ENCODE measurements around the gene MT1E.
"Not testable (repeated sequence)": the region's sequence is repeated elsewhere in the genome, so short reads cannot be mapped to it uniquely, and the experiment has no call there.

Gene MT1E

DNA sequence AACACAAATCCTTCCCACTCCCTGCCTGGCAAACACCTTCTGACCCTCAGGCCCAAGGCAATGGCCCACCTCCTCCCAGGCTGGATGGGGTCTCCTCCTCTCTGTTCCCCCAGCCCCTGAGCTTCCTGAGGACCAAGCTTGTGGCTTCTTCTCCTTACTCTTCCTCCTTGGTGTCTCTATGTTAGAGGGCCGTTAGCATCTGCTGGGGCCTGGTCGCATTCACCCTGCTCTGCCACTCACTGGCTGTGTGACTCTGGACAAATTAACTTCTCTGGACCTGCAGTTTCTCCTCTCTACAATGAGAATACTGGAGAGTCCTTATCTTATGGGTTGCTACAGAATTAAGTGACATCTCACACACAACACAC lies 17.9 kb upstream of the MT1E start:
- DNase-seq: no peak

- DNase-seq: peak; percentile 92
Measured at GRCh38 chr16:56608043-56608875, 17.3 kb upstream of the MT1E start, which contains the start of gene MT2A. MT2A (plus strand) TSS chr16:56608584; CDS start chr16:56608656, 72 bp downstream.

DNA sequence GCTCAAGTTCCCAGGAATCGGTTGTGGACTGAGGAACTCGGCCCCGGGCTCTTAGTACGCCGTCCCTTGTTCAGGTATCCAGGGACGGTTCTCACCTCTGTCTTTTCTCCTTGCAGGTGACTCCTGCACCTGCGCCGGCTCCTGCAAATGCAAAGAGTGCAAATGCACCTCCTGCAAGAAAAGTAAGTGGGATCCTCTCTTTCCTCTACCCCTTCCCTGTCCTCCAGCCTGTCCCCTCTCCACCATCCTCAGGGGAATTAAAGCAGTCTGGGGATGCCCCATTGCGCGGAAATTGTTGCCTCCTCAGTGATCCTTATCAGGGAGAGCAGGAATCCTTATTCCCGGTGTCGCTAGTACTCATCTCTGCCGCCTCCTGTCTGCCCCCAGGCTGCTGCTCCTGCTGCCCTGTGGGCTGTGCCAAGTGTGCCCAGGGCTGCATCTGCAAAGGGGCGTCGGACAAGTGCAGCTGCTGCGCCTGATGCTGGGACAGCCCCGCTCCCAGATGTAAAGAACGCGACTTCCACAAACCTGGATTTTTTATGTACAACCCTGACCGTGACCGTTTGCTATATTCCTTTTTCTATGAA lies 16.6 kb upstream of the MT1E start:
- DNase-seq: no peak

DNA sequence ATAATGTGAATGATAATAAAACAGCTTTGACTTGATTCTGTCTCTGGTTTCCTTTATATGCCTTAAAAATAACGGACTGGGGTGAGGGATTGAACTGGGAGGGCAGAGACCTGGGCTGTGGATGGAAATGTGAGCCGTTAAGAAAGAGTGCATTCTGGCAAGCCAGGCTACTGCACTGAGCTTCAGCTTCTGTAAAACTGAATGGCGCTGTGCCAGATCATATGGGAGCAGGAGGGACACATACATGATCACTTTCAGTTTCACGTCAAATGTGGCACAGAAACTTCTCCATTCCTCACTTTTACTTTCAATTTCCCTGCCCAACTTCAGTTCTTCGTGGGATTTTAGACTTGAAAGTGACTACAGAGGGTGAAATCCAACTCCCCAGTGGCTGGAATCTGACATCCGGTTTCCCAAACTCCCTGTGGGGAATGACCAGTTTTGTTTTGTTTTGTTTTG lies 16.1 kb upstream of the MT1E start:
- no peak for DNase-seq

- peak; percentile 14 for DNase-seq
Measured at GRCh38 chr16:56610017-56610608, 15.5 kb upstream of the MT1E start.

GRCh38 chr16:56610609-56611111 lies 14.9 kb upstream of the MT1E start:
- no peak for DNase-seq

DNA sequence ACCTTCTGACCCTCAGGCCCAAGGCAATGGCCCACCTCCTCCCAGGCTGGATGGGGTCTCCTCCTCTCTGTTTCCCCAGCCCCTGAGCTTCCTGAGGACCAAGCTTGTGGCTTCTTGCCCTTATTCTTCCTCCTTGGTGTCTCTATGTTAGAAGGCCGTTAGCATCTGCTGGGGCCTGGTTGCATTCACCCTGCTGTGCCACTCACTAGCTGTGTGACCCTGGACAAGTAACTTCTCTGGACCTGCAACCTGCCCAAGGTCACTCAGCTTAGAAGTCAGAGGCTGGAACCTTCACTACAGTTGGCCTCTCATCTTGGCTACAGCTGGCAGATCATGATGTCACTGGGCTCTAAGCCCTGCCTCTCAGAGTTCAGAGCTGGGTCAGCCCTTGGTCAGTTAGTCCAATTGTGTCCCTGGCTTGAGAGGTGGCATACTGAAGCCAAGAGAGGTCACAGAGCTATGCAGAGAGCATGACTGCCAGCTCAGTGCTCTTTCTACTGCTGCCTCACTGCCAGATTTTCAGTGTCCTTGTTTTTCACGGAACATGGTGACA lies 14.2 kb upstream of the MT1E start:
- no peak for DNase-seq

- no peak for DNase-seq
Measured at GRCh38 chr16:56613706-56614105, 11.9 kb upstream of the MT1E start.

DNA sequence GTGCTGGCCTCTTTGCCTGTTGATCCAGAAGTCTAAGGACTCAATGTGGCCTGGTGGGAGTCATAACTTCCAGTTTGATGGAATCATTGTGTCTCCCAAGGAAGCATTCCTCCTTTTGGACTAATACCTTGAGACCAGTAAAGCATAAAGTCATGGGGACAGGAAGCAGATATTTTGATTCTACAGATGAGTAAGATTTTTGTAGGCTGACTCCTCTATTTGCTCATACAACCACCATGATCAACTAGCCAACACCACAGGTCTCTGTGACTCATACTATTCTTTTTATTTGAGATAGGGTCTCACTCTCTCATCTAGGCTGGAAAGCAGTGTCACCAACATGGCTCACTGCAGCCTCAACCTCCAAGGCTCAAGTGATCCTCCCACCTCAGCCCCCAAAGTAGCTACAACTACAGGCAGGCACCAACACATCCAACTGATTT lies 11.0 kb upstream of the MT1E start:
- DNase-seq: no peak

DNA sequence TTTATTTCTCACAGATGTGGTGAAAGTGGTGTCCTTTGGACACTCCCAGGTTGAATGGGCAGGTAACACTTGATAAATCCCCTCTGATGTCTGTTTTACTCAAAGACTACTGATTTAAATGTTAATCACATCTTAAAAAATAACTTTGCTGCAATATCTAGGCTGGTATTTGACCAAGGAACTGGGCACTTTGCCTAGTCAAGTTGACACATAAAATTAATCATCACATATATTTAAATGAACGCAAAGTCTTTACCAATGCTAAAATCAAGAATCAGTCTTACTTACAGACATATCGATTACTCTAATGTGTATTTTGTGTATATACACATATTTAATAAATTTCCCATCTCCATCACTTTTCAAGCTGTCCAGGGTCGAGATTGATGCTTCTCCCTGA lies 10.2 kb upstream of the MT1E start:
- no peak for DNase-seq

DNA sequence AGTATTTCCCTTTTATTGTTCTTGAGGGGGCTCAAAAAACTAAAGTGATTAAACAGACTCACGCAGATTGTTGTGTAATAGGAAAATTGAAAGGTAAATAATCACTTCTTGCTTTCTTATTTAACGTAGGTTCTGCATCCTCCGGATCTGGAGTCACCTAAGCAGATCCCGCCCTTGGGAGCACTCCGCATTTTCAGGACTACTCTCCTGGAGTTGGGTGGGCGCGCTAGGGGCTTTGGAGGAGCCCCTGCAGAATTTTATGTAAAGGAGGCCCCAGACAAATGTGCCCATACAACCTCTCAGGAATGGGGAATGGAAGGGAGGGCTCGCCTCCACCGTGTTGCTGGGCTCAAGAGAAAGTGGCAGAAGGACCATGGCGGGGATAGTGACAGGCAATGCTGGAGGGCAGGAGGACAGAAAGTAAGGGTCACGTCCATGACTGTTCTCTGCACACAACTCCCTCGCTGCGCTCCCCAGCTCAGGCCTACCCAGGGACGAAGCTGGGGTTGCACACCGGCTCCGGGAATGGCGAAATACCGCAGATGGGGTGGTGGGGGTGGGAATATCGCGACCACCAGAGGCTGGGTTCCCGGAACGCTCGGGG lies 8.9 kb upstream of the MT1E start:
- DNase-seq: no peak

DNA sequence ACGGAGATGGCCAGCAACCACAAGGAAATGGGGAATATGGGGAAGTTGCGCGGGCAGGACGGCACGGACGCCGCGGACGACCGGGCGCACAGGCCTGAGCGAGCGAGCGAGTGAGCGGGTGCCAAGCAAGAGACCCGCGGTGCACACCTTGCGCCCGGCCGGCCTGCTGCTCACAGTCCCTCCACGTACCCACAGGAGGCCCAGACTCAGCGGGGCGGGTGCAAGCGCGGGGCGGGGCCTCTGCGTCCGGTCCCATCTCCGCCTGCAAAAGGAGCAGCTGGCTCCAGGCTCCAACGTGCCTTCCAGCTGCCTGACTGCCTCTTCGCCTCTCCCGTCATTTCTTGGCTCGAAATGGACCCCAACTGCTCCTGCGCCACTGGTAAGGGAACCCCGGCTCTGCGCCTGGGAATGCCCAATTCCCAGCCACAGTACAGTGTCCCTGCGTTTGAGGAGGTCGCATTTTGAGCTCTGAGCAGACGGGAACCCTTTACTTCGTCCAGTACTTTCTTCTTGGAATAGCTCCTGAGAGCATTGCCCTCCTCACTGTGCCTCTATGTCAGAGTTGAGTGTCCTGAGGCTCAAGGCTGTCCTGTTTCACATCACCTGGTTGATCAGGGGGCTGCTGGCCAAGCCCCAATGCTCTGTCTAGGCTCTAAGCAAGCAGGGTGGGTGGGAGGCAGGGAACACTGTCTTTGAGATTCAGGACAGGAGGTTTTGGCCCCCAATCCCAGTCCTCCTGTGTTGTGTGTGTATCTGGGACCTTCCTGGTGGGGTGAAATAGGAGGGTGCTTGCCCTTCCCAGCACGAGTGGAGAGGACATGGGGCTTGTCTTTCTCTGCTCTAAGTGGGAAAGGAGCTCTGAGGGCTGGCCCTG lies 8.1 kb upstream of the MT1E start:
- DNase-seq: no peak

GRCh38 chr16:56618138-56618537 lies 7.4 kb upstream of the MT1E start:
- DNase-seq: no peak

DNA sequence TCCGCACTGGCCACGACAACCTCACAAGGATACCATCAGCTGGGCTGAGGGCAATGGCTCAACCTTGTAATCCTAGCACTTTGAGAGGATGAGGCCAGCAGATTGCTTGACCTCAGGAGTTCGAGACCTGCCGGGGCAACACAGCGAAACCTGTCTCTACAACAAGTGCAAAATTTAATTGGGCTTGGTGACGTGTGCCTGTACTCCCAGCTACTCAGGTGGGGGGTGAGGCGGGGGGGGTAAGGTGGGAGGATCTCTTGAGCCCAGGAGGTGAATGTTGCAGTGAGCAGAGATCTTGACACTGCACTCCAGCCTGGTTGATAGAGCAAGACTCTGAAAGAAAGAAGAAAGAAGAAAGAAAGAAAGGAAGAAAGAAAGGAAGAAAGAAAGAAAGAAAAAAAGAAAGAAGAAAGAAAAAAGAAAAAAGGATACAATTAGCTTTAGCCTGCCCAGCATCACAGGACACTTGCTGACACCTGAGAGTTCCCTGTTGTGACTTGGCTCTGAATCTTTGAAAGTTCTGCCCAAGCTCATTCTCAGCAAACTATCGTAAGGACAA lies 5.2 kb upstream of the MT1E start:
- DNase-seq: no peak

GRCh38 chr16:56621665-56622445 lies 3.7 kb upstream of the MT1E start:
- not testable (repeated sequence) for DNase-seq

DNA sequence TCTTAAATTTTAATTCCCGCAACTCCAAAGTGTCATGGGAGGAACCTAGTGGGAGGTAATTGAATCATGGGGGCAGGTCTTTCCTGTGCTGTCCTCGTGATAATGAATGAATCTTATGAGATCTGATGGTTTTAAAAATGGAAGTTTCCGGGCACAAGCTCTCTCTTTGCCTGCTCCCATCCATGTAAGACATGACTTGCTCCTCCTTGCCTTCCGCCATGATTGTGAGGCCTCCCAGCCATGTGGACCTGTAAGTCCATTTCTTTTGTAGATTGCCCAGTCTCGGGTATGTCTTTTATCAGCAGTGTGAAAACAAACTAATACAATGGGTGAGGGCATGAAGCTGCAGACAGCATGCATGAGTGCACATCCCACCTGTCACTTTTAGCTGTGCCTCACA lies 2.4 kb upstream of the MT1E start:
- not testable (repeated sequence) for DNase-seq

GRCh38 chr16:56623637-56624036 lies 1.9 kb upstream of the MT1E start:
- no peak for DNase-seq

DNA sequence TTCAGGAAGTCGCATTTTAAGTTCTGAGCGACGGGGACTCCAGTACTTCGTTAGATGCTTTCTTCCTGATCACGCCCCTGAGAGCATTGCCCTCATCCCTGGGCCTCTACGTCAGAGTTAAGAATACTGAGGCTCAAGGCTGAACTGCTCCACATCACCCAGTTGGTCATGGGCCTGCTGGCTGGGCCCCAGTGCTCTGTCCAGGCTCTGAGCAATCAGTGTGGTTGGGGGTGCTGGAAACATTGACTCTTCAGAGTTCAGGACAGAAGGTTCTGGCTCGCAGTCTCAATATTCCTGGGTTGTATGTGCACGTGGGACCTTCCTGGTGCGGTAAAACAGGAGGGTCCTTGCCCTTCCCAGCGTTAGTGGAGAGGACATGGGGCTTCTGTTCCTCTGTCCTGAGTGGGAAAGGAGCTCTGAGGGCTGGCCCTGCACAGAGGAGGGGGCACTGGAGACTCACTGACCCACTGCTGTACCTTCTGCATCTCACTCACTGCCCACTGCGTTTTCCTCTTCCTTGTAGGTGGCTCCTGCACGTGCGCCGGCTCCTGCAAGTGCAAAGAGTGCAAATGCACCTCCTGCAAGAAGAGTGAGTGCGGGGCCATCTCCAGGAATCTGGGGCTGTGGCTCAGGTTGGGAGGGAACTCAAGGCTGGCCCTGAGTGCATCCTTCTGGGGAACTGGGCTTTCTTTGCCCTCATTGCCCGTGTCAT lies 518 bp downstream of the MT1E start:
- peak; percentile 47 for DNase-seq

GRCh38 chr16:56626685-56627084 lies 1.1 kb downstream of the MT1E start:
- DNase-seq: no peak

Measured in NCI-H526 treated with DMSO at 0.1 percent for 48 hours (cell line).